Measurements from ENCODE around the gene DZANK1. TPM values are rescaled to one million over a fixed set of nuclear protein-coding genes. Genes with fewer than 3 reads are reported as not detected.
A peak's percentile ranks its signal among the peaks of the same experiment; 100 is the strongest.

DZANK1 gene
- total RNA-seq, 3 donors from 2014 or later (not counting 1 experiment from before 2014, with no cell fraction given) = 2.7 to 5.7 (median 3.7) TPM

DNA sequence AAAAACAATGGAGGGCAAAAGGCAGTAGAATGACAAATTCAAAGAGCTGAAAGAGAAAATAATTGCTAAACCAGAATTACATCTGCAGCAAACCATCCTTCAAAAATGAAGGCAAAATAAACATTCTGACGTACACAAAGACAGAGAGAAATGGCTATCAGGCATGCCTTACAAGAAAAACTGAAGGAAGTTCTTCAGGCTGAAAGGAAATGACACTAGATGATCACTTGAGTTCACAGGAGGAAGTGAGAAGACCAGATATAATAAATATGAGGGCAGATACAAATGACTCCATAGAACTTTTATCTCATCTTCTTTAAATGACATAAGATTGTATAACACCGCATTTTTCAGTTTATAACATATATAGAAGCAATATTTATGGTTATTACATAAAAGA lies 30.0 kb downstream of the DZANK1 start:
- Histone ChIP-seq H3K27me3 (ENCODE audit: control insufficient read depth, insufficient read depth, low read length) (no peaks in the 10 kb centered on the region), H3K4me3 (ENCODE audit: low read length) (no peak overlapping the region), H3K4me1 (ENCODE audit: control insufficient read depth, insufficient read depth, low read length) (no peaks in the 10 kb centered on the region), H3K9me3 (ENCODE audit: control insufficient read depth, insufficient read depth, low read length) (no peaks in the 10 kb centered on the region), H3K36me3 (ENCODE audit: control insufficient read depth, insufficient read depth, low read length) (no peaks in the 10 kb centered on the region), H3K27ac (ENCODE audit: low read length) (no peak overlapping the region)
- H3K4me3 Mint-ChIP-seq = no peak overlapping the region
- peaks cover 8 to 16% of the 10 kb centered on the region in 2 donors for H3K4me1 Mint-ChIP-seq
- DNase-seq (no peak), ATAC-seq (peak; percentile 31 to 64 (median 50))
- 62% methylated on average over 1 of the region's 2 CpGs for WGBS (ENCODE audit: insufficient coverage)
- H3K27ac Mint-ChIP-seq = peak overlapping the region; percentile 15 to 70
- TF ChIP-seq, protein P1, sequence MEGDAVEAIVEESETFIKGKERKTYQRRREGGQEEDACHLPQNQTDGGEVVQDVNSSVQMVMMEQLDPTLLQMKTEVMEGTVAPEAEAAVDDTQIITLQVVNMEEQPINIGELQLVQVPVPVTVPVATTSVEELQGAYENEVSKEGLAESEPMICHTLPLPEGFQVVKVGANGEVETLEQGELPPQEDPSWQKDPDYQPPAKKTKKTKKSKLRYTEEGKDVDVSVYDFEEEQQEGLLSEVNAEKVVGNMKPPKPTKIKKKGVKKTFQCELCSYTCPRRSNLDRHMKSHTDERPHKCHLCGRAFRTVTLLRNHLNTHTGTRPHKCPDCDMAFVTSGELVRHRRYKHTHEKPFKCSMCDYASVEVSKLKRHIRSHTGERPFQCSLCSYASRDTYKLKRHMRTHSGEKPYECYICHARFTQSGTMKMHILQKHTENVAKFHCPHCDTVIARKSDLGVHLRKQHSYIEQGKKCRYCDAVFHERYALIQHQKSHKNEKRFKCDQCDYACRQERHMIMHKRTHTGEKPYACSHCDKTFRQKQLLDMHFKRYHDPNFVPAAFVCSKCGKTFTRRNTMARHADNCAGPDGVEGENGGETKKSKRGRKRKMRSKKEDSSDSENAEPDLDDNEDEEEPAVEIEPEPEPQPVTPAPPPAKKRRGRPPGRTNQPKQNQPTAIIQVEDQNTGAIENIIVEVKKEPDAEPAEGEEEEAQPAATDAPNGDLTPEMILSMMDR (IDR thresholded peaks at IDR 0.05) = no peak
- no peaks in the 10 kb centered on the region for H3K27me3 Mint-ChIP-seq (ENCODE audit: low read depth in 2 of 2)
- intact Hi-C loops (cut with micrococcal nuclease) = no loop called here
- no peaks in the 10 kb centered on the region for H3K9me3 Mint-ChIP-seq
- H3K36me3 Mint-ChIP-seq = no peaks in the 10 kb centered on the region

DNA sequence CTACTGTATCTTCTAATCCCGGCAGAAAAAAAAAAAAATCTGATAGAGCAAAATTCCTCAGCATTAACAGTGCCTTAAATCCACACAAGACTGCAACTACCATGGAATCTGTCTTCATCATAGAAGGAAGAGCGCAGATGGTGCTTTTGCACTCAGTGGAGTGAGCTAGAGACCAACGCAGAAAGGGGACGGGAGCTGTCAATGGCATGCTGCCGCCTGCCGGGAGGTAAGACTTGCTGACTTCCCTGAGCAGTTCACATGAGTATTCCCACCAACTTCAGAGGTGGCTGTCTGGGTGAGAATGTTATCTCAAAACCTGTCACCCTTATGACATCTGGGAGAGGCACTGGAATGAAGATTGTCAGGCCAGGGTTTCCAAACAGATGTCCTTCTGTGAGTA lies 35.6 kb downstream of the DZANK1 start:
- Mint-ChIP-seq H3K9me3 (no peaks in the 10 kb centered on the region), H3K27me3 (ENCODE audit: low read depth in 2 of 2) (no peaks in the 10 kb centered on the region), H3K4me1 (peaks cover 8 to 9% of the 10 kb centered on the region in 2 donors), H3K36me3 (no peaks in the 10 kb centered on the region), H3K4me3 (no peak overlapping the region), H3K27ac (no peak overlapping the region)
- Histone ChIP-seq H3K27me3 (ENCODE audit: control insufficient read depth, insufficient read depth, low read length) (no peaks in the 10 kb centered on the region), H3K4me1 (ENCODE audit: control insufficient read depth, insufficient read depth, low read length) (no peaks in the 10 kb centered on the region), H3K4me3 (ENCODE audit: low read length) (no peak overlapping the region), H3K9me3 (ENCODE audit: control insufficient read depth, insufficient read depth, low read length) (no peaks in the 10 kb centered on the region), H3K36me3 (ENCODE audit: control insufficient read depth, insufficient read depth, low read length) (no peaks in the 10 kb centered on the region), H3K27ac (ENCODE audit: low read length) (no peak overlapping the region)
- no peak for DNase-seq
- TF ChIP-seq, protein P1 (IDR thresholded peaks at IDR 0.05) = no peak
- WGBS (ENCODE audit: insufficient coverage) = 94% methylated on average over 6 of the region's 6 CpGs
- intact Hi-C loops (cut with micrococcal nuclease) = no loop called here
- ATAC-seq = no peak

DNA sequence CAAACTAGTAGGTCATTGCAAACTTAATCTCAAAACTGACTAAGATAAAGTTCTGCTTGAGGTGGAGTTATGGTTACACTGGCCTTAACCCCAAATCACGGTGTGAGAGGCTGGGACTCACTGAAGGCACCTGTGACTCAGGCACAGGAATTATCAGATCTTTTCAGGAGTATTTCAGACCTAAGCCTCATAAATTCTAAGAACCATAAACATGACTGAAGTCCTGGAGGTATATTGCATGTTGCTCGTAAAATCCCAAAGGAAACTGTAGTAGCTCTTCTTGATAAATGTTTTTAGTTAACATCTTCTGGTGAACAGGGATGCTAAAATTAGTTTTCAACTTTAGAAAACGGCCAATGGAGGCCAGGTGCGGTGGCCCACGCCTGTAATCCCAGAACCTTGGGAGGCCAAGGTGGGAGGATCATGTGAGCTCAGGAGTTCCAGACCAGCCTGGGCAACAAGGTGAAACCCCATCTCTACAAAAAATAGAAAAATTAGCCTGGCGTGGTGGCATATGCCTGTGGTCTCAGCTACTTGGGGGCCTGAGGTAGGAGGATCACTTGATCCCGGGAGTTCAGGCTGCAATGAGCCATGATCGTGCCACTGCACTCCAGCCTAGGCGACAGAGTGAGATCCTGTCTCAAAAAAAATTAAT lies 36.5 kb downstream of the DZANK1 start:
- Histone ChIP-seq H3K4me3 (ENCODE audit: low read length) (no peak overlapping the region), H3K27me3 (ENCODE audit: control insufficient read depth, insufficient read depth, low read length) (no peaks in the 10 kb centered on the region), H3K4me1 (ENCODE audit: control insufficient read depth, insufficient read depth, low read length) (no peaks in the 10 kb centered on the region), H3K9me3 (ENCODE audit: control insufficient read depth, insufficient read depth, low read length) (no peaks in the 10 kb centered on the region), H3K36me3 (ENCODE audit: control insufficient read depth, insufficient read depth, low read length) (no peaks in the 10 kb centered on the region), H3K27ac (ENCODE audit: low read length) (no peak overlapping the region)
- no peak overlapping the region for H3K27ac Mint-ChIP-seq
- TF ChIP-seq, protein P1 (IDR thresholded peaks at IDR 0.05) = no peak
- no peaks in the 10 kb centered on the region for H3K27me3 Mint-ChIP-seq (ENCODE audit: low read depth in 2 of 2)
- intact Hi-C loops (cut with micrococcal nuclease) = no loop called here
- H3K4me3 Mint-ChIP-seq = no peak overlapping the region
- no peaks in the 10 kb centered on the region for H3K9me3 Mint-ChIP-seq
- DNase-seq = no peak
- H3K4me1 Mint-ChIP-seq = peaks cover 8 to 9% of the 10 kb centered on the region in 2 donors
- H3K36me3 Mint-ChIP-seq = no peaks in the 10 kb centered on the region
- ATAC-seq = no peak
- 93% methylated on average over 8 of the region's 9 CpGs for WGBS (ENCODE audit: insufficient coverage)

Data from natural killer cell (primary cell).